Keratinocyte (primary cell): ENCODE results near the gene ANKUB1. TPM values are rescaled to one million over a fixed set of nuclear protein-coding genes. Genes with fewer than 3 reads are reported as not detected.

Source experiments
- DNase-seq: peaks from one replicate; pipeline ENCODE4 v3.0.0-alpha.2; 2011; ENCODE audit warnings: low read depth, missing footprints, low spot score
- FAIRE-seq: peaks from 2 replicates; lab custom pipeline; 2011; peaks lifted over from hg19 to GRCh38; lab: Jason Lieb, UNC
- H2AFZ ChIP-seq: 2 replicates; pipeline ENCODE4 v1.6.0; 2012; ENCODE audit warnings: low read length, control low read depth, inconsistent platforms; ENCODE audit not compliant: control insufficient read depth
- H3K27ac ChIP-seq: 2 replicates; pipeline ENCODE4 v1.5.1; 2011; ENCODE audit warnings: low read length; ENCODE audit not compliant: control insufficient read depth, insufficient read depth
- H3K27me3 ChIP-seq: 3 replicates; pipeline ENCODE4 v1.6.0; 2011; ENCODE audit warnings: low read length; ENCODE audit not compliant: control insufficient read depth, insufficient read depth; ENCODE audit errors: extremely low read depth
- H3K36me3 ChIP-seq, 2 experiments: 2 replicates in 1 of 2; 3 replicates in 1 of 2; pipeline ENCODE4 v1.5.1; 2011; ENCODE audit warnings: low read length in 2 of 2, mild to moderate bottlenecking in 1 of 2; ENCODE audit not compliant: control insufficient read depth in 2 of 2, insufficient read depth in 2 of 2; ENCODE audit errors: extremely low read depth in 1 of 2
- H3K4me1 ChIP-seq: 3 replicates; pipeline ENCODE4 v1.5.1; 2011; ENCODE audit warnings: low read length; ENCODE audit not compliant: control insufficient read depth, insufficient read depth; ENCODE audit errors: extremely low read depth
- H3K4me2 ChIP-seq: 3 replicates; pipeline ENCODE4 v1.6.0; 2011; ENCODE audit warnings: low read depth, low read length; ENCODE audit not compliant: control insufficient read depth, insufficient read depth; ENCODE audit errors: extremely low read depth
- H3K4me3 ChIP-seq, 3 experiments: fragments of 200-600 bp in 1 of 3; sonication (generic) in 1 of 3; 2 replicates in 2 of 3; 3 replicates in 1 of 3; pipeline ENCODE4 v1.5.1; 2011 to 2016; ENCODE audit warnings: low read length in 3 of 3, mild to moderate bottlenecking in 3 of 3, control low read depth in 2 of 3, inconsistent platforms in 1 of 3, low read depth in 1 of 3, mixed read lengths in 1 of 3, mixed run types in 1 of 3, moderate library complexity in 1 of 3; ENCODE audit not compliant: control insufficient read depth in 2 of 3, insufficient read depth in 2 of 3; ENCODE audit errors: extremely low read depth in 1 of 3
- H3K79me2 ChIP-seq: 2 replicates; pipeline ENCODE4 v1.6.0; 2012; ENCODE audit warnings: low read length; ENCODE audit not compliant: control insufficient read depth, insufficient read depth
- H3K9ac ChIP-seq: 3 replicates; pipeline ENCODE4 v1.6.0; 2011; ENCODE audit warnings: low read length; ENCODE audit not compliant: control insufficient read depth, insufficient read depth; ENCODE audit errors: extremely low read depth
- H3K9me1 ChIP-seq: 3 replicates; pipeline ENCODE4 v1.6.0; 2011; ENCODE audit warnings: low read length; ENCODE audit not compliant: control insufficient read depth, insufficient read depth; ENCODE audit errors: extremely low read depth
- H3K9me3 ChIP-seq: 2 replicates; pipeline ENCODE4 v1.5.1; 2012; ENCODE audit warnings: low read depth, low read length; ENCODE audit not compliant: control insufficient read depth
- H4K20me1 ChIP-seq: 3 replicates; pipeline ENCODE4 v1.6.0; 2011; ENCODE audit warnings: low read length; ENCODE audit not compliant: control insufficient read depth, insufficient read depth; ENCODE audit errors: extremely low read depth
- CTCF ChIP-seq, 3 experiments: IDR thresholded peaks in 1 of 3; conservative IDR thresholded peaks in 1 of 3; optimal IDR thresholded peaks in 1 of 3; 2 replicates in 2 of 3; 3 replicates in 1 of 3; pipeline versions ENCODE3 to v1.5.1; 2011; ENCODE audit warnings: low read length in 3 of 3, mild to moderate bottlenecking in 3 of 3, moderate library complexity in 2 of 3, control low read depth in 1 of 3, inconsistent platforms in 1 of 3; ENCODE audit not compliant: insufficient read depth in 2 of 3; ENCODE audit errors: extremely low read depth in 1 of 3
- EZH2 ChIP-seq: IDR thresholded peaks from one replicate; pipeline ENCODE4 v1.6.1; 2012; ENCODE audit warnings: inconsistent platforms, mild to moderate bottlenecking, low read length, moderate library complexity
- dilution Hi-C: fragments of 300-500 bp; cut with MboI; formaldehyde crosslinking; loops from one replicate; pipeline ENCODE4 v1.7.0; 2020; ENCODE audit warnings: low sequenced_read_pairs; ENCODE audit not compliant: extremely low pct_ligation_motif_present
- polyA plus RNA-seq, 5 experiments: library from polyadenylated mRNA; depleted of rRNA in 3 of 5; stranded (reverse) in 3 of 5; stranded (forward) in 1 of 5; unstranded in 1 of 5; fragments of >200 nt; gene quantifications; 1 replicate in 1 of 5; 2 replicates in 3 of 5; 3 replicates in 1 of 5; pipeline versions ENCODE4 v1.2.1 to v1.2.3, GENCODE V29; 2011 to 2012; ENCODE audit warnings: missing spikeins in 2 of 5, low read depth in 1 of 5, low replicate concordance in 1 of 5

ANKUB1 gene
- polyA plus RNA-seq, 1 donor (not counting 4 experiments of a cell fraction or from before 2014, with no cell fraction given) = 0.66 TPM

GRCh38 chr3:149767720-149768119 is 24.6 kb downstream of the ANKUB1 start:
- Histone ChIP-seq H3K36me3 (no peaks in the 10 kb centered on the region), H2AFZ (no peak overlapping the region), H3K27ac (no peak overlapping the region), H3K4me3 (no peak overlapping the region), H3K4me2 (no peak overlapping the region), H3K9me1 (no peaks in the 10 kb centered on the region), H3K79me2 (no peaks in the 10 kb centered on the region), H3K9ac (no peak overlapping the region), H3K4me1 (no peaks in the 10 kb centered on the region), H4K20me1 (no peaks in the 10 kb centered on the region), H3K27me3 (peaks cover 12% of the 10 kb centered on the region), H3K9me3 (no peaks in the 10 kb centered on the region)
- FAIRE-seq = no peak
- dilution Hi-C loops = no loop called here
- TF ChIP-seq CTCF (optimal IDR thresholded peaks at IDR 0.05 in 1 of 3, IDR thresholded peaks at IDR 0.05 in 1 of 3, conservative IDR thresholded peaks at IDR 0.05 in 1 of 3; ENCODE audit: extremely low read depth in 1 of 3, insufficient read depth in 2 of 3, low read length in 3 of 3) (no peak), EZH2 (no peak)
- DNase-seq = no peak

- DNase-seq (no peak), FAIRE-seq (no peak)
- TF ChIP-seq EZH2 = no peak
- peak in 2 of 3 experiments; percentile 42 to 44 for TF ChIP-seq CTCF (optimal IDR thresholded peaks at IDR 0.05 in 1 of 3, IDR thresholded peaks at IDR 0.05 in 1 of 3, conservative IDR thresholded peaks at IDR 0.05 in 1 of 3; ENCODE audit: extremely low read depth in 1 of 3, insufficient read depth in 2 of 3, low read length in 3 of 3)
- dilution Hi-C loops = no loop called here
- no peak overlapping the region for H2AFZ ChIP-seq
- no peak overlapping the region for H3K4me3 ChIP-seq
- H3K36me3 ChIP-seq = no peaks in the 10 kb centered on the region
- H3K4me1 ChIP-seq = no peaks in the 10 kb centered on the region
- no peak overlapping the region for H3K9ac ChIP-seq
- peaks cover 12% of the 10 kb centered on the region for H3K27me3 ChIP-seq
- H3K79me2 ChIP-seq = no peaks in the 10 kb centered on the region
- no peak overlapping the region for H3K27ac ChIP-seq
- H4K20me1 ChIP-seq = no peaks in the 10 kb centered on the region
- no peaks in the 10 kb centered on the region for H3K9me1 ChIP-seq
- no peaks in the 10 kb centered on the region for H3K9me3 ChIP-seq
- H3K4me2 ChIP-seq = no peak overlapping the region
Measured at GRCh38 chr3:149765762-149766334, 26.5 kb downstream of the ANKUB1 start.
